Measurements from ENCODE around the gene CDKN2D. TPM values are rescaled to one million over a fixed set of nuclear protein-coding genes. Genes with fewer than 3 reads are reported as not detected.

CDKN2D gene
- total and polyA plus RNA-seq, 10 of the 15 experiments (the other 5 are each of a cell fraction or from before 2014, with no cell fraction given): 0.53 to 17.2 (median 6.7) TPM

- TF ChIP-seq IRF3 (IDR thresholded peaks at IDR 0.05) (no peak), EZH2 (IDR thresholded peaks at IDR 0.05; ENCODE audit: borderline replicate concordance, control insufficient read depth, low read depth, low read length) (no peak), MTA2 (IDR thresholded peaks at IDR 0.05; ENCODE audit: low read depth) (peak; percentile 65; the same call in 1 of the 2 replicates), ATF3 (IDR thresholded peaks at IDR 0.05; ENCODE audit: borderline replicate concordance, extremely low read depth, low read depth, low read length) (no peak), GATAD2B (conservative IDR thresholded peaks at IDR 0.05; ENCODE audit: low read depth) (0 out of 2 replicates have a peak, but pooled peaks have one; percentile 65), ZNF24 (IDR thresholded peaks at IDR 0.05) (no peak), FOXM1 (IDR thresholded peaks at IDR 0.05; ENCODE audit: low read depth, low read length) (no peak), EP300 (IDR thresholded peaks at IDR 0.05; ENCODE audit: borderline replicate concordance in 1 of 2, control insufficient read depth in 1 of 2, low read depth in 2 of 2, low read length in 2 of 2) (0 out of 4 replicates have a peak, but pooled peaks of 1 of the 2 experiments have one; percentile 14), SKIL (IDR thresholded peaks at IDR 0.05; ENCODE audit: low read depth, poor library complexity, severe bottlenecking) (peak; percentile 51), BHLHE40 (IDR thresholded peaks at IDR 0.05; ENCODE audit: borderline replicate concordance in 1 of 2, low read depth in 2 of 2, low read length in 1 of 2) (peak in 1 of 2 experiments; percentile 43; a peak in 1 of 4 replicates), RUNX3 (IDR thresholded peaks at IDR 0.05; ENCODE audit: low read length) (peak; percentile 26), POLR2AphosphoS2 (IDR thresholded peaks at IDR 0.05; ENCODE audit: low read depth, low read length) (no peak), SPI1 (IDR thresholded peaks at IDR 0.05; ENCODE audit: borderline replicate concordance, insufficient read depth, low read depth, low read length) (peak; percentile 83), ZBTB33 (IDR thresholded peaks at IDR 0.05) (no peak)
Measured at GRCh38 chr19:10603873-10604459, 35.2 kb upstream of the CDKN2D start (continued).

Data from GM12878 (cell line).